Measurements from ENCODE around the gene LAMB1.

The LAMB1 gene

DNA sequence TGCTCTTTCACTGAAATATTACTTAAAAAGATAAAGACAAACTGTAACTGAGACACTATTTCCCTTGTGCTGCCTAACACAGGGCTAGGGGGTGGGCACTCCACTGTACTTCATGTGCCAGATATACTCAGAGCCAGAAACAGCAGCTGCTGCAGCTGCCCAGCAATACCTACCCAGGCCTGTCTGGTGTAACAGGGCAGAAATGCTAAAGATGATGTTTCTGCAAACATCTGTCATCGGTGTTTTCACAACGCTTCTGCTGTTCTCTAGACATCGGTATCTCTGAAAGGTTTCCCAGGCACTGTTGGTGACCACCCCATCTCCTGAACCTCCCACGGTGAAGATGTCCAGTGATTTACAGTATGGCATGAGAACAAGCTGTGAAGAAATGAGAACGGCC, 42.7 kb downstream of the LAMB1 start:
- TF ChIP-seq GABPA (IDR thresholded peaks at IDR 0.05; ENCODE audit: low read depth) (no peak), CTCF (IDR thresholded peaks at IDR 0.05; ENCODE audit: insufficient read depth, low read length) (no peak), SPI1 (IDR thresholded peaks at IDR 0.05; ENCODE audit: borderline replicate concordance, low read depth) (no peak), REST (IDR thresholded peaks at IDR 0.05; ENCODE audit: insufficient replicate concordance, low read depth) (no peak), POLR2AphosphoS5 (IDR thresholded peaks at IDR 0.05; ENCODE audit: low read depth) (no peak)
- H3K27ac ChIP-seq (replicated peaks): no peak overlapping the region
- H3K27me3 ChIP-seq (ENCODE audit: insufficient read depth, poor library complexity, severe bottlenecking): peaks cover 2% of the 10 kb centered on the region
- H3K4me3 ChIP-seq (replicated peaks; ENCODE audit: insufficient read depth, low read length): no peak overlapping the region
- DNase-seq (ENCODE audit: low read depth in 1 of 2, low spot score in 1 of 2): no peak

DNA sequence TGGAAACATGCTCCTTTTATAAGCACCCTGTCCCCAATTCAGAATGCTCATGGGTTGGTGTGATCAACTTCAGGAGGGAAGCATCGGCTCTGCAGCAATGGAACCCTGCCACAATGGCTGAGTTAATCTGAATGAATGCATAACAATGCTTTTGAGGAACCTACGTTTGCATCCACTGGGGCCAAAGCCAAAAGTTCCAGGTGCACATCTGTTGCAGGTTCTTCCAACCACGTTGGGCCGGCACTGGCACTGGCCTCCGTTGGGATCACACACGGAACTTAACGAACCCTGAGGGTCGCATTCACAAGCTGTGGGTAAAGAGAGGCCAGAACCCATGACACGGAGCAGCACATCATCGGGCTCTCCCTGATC, 43.4 kb downstream of the LAMB1 start:
- peaks cover 2% of the 10 kb centered on the region for H3K27me3 ChIP-seq (ENCODE audit: insufficient read depth, poor library complexity, severe bottlenecking)
- TF ChIP-seq POLR2AphosphoS5 (IDR thresholded peaks at IDR 0.05; ENCODE audit: low read depth) (no peak), GABPA (IDR thresholded peaks at IDR 0.05; ENCODE audit: low read depth) (no peak), SPI1 (IDR thresholded peaks at IDR 0.05; ENCODE audit: borderline replicate concordance, low read depth) (no peak), CTCF (IDR thresholded peaks at IDR 0.05; ENCODE audit: insufficient read depth, low read length) (no peak), REST (IDR thresholded peaks at IDR 0.05; ENCODE audit: insufficient replicate concordance, low read depth) (no peak)
- no peak overlapping the region for H3K4me3 ChIP-seq (replicated peaks; ENCODE audit: insufficient read depth, low read length)
- DNase-seq (ENCODE audit: low read depth in 1 of 2, low spot score in 1 of 2): no peak
- H3K27ac ChIP-seq (replicated peaks): no peak overlapping the region

DNA sequence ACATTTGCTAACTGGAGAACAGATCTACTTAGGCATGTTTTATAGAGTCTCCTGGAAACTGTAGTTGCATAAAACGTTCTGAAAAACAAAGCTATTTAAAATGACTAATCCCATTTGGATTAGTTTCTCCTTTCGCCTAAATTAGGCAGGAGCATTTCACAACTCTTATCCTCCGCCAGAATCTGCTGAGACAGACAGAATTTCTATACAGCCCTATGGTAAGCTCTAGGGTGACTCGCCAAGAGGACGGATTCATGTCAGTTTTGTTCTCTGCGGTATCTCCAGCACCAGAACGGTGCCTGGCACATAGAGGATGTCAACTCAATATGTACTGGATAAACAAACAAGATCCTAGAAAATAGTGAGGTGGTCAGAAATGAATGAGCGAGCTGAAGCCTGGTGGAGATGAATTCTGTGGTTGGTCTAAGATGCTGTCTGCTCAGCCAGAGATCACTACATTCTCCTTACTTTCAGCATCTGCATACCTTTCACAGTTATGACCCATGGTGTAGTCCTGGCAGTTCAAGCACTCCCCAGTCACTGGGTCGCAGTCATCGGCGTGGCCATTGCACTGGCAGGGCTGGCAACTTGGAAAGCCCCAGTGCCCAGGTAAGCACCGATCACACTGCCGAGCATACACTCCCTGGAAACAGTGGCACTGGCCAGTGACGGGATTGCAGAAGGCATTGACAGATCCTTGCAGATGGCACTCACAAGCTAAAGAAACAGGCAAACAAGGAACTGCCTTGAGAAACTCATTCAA, 44.0 kb downstream of the LAMB1 start:
- no peak overlapping the region for H3K4me3 ChIP-seq (replicated peaks; ENCODE audit: insufficient read depth, low read length)
- TF ChIP-seq GABPA (IDR thresholded peaks at IDR 0.05; ENCODE audit: low read depth) (no peak), REST (IDR thresholded peaks at IDR 0.05; ENCODE audit: insufficient replicate concordance, low read depth) (no peak), SPI1 (IDR thresholded peaks at IDR 0.05; ENCODE audit: borderline replicate concordance, low read depth) (no peak), POLR2AphosphoS5 (IDR thresholded peaks at IDR 0.05; ENCODE audit: low read depth) (no peak), CTCF (IDR thresholded peaks at IDR 0.05; ENCODE audit: insufficient read depth, low read length) (no peak)
- no peak overlapping the region for H3K27ac ChIP-seq (replicated peaks)
- peaks cover 2% of the 10 kb centered on the region for H3K27me3 ChIP-seq (ENCODE audit: insufficient read depth, poor library complexity, severe bottlenecking)
- no peak for DNase-seq (ENCODE audit: low read depth in 1 of 2, low spot score in 1 of 2)

Measured in HL-60 (cell line).